Glutamatergic neuron (in vitro differentiated cells): ENCODE data around the gene POLD1. TPM values are rescaled to one million over a fixed set of nuclear protein-coding genes. Genes with fewer than 3 reads are reported as not detected.
A peak's percentile ranks its signal among the peaks of the same experiment; 100 is the strongest.
"Not testable (repeated sequence)": the region's sequence is repeated elsewhere in the genome, so short reads cannot be mapped to it uniquely, and the experiment has no call there.

Experiments used
- DNase-seq: peaks from one replicate; pipeline ENCODE4 v3.0.0; 2022
- H3K27ac Mint-ChIP-seq: one replicate; pipeline ENCODE4 v1.8.0; 2020; ENCODE audit warnings: mild to moderate bottlenecking, mixed read lengths, inconsistent platforms; ENCODE audit not compliant: unreplicated experiment
- H3K27me3 Mint-ChIP-seq: one replicate; pipeline ENCODE4 v1.8.0; 2020; ENCODE audit warnings: mild to moderate bottlenecking, moderate library complexity, mixed read lengths, inconsistent platforms; ENCODE audit not compliant: unreplicated experiment
- H3K36me3 Mint-ChIP-seq: one replicate; pipeline ENCODE4 v1.8.0; 2020; ENCODE audit warnings: mild to moderate bottlenecking, mixed read lengths, inconsistent platforms; ENCODE audit not compliant: unreplicated experiment
- H3K4me1 Mint-ChIP-seq: one replicate; pipeline ENCODE4 v1.8.0; 2020; ENCODE audit warnings: mild to moderate bottlenecking, low read depth, mixed read lengths, inconsistent platforms; ENCODE audit not compliant: unreplicated experiment
- H3K4me3 Mint-ChIP-seq: one replicate; pipeline ENCODE4 v1.8.0; 2020; ENCODE audit warnings: mild to moderate bottlenecking, mixed read lengths, inconsistent platforms; ENCODE audit not compliant: unreplicated experiment
- H3K9me3 Mint-ChIP-seq: one replicate; pipeline ENCODE4 v1.8.0; 2020; ENCODE audit warnings: mild to moderate bottlenecking, moderate library complexity, mixed read lengths, inconsistent platforms; ENCODE audit not compliant: unreplicated experiment
- total RNA-seq: library from RNA; stranded (reverse); fragmentation: NEBNext Ultra II Directional; extraction: Animal tissue kit (Norgen Biotek cat#: 25700); gene quantifications from one replicate; pipeline ENCODE4 v1.2.1, GENCODE V29; 2021; ENCODE audit not compliant: unreplicated experiment
- TF ChIP-seq, protein P1 (sequence below): fragments of 200-600 bp; sonication (generic); IDR thresholded peaks from one replicate; pipeline ENCODE4 v1.5.0; 2021; ENCODE audit not compliant: partially characterized antibody, unreplicated experiment

The POLD1 gene
- total RNA-seq, 1 donor from 2014 or later = 38.9 TPM

DNA sequence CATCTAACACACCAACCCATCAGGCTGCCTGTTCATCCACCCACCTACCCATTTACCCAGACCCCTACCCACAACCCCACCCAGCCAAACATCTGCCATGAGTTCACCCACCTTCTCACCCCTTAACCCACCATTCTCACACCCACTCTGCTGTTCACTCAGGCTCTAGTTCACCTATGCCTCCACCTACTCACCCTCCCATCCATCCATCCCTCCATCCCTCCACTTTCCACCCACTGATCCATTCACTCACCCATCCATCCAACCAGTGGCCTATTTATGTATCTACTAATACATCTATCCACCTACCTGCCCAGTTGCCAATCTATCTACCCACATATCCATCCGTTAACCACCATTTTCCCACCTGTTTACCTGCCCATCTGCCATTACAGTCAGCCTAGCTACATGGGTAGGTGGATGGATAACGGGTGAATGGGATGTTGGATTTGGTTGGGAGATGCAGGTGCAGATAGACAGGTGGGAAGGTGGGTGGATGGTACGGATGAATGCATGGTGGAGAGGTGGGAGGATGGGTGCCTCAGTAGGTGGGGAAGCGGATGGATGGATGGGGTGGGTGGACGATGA, 53.8 kb downstream of the POLD1 start:
- H3K9me3 Mint-ChIP-seq = peaks cover 11% of the 10 kb centered on the region
- TF ChIP-seq, protein P1, sequence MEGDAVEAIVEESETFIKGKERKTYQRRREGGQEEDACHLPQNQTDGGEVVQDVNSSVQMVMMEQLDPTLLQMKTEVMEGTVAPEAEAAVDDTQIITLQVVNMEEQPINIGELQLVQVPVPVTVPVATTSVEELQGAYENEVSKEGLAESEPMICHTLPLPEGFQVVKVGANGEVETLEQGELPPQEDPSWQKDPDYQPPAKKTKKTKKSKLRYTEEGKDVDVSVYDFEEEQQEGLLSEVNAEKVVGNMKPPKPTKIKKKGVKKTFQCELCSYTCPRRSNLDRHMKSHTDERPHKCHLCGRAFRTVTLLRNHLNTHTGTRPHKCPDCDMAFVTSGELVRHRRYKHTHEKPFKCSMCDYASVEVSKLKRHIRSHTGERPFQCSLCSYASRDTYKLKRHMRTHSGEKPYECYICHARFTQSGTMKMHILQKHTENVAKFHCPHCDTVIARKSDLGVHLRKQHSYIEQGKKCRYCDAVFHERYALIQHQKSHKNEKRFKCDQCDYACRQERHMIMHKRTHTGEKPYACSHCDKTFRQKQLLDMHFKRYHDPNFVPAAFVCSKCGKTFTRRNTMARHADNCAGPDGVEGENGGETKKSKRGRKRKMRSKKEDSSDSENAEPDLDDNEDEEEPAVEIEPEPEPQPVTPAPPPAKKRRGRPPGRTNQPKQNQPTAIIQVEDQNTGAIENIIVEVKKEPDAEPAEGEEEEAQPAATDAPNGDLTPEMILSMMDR = no peak
- H3K4me3 Mint-ChIP-seq = no peak overlapping the region
- peaks cover 9% of the 10 kb centered on the region for H3K4me1 Mint-ChIP-seq
- peaks cover 10% of the 10 kb centered on the region for H3K27me3 Mint-ChIP-seq
- H3K27ac Mint-ChIP-seq = no peak overlapping the region
- no peak for DNase-seq
- peaks cover 5% of the 10 kb centered on the region for H3K36me3 Mint-ChIP-seq

DNA sequence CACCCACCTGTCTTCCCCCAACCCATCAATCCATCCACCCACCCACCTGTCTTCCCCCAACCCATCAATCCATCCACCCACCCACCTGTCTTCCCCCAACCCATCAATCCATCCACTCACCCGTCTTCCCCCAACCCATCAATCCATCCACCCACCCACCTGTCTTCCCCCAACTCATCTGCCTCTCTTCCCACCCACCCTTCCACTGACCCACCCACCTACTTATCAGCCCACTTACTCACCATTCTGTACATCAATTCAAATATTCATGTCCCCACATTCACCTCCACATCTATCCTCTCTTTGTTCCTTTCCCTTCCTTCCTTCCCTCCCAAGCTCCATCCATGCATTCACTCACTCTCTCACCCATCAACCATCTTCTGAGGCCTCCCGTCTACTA, 55.0 kb downstream of the POLD1 start:
- DNase-seq, H3K27ac Mint-ChIP-seq, H3K4me3 Mint-ChIP-seq, H3K4me1 Mint-ChIP-seq, H3K36me3 Mint-ChIP-seq: not testable (repeated sequence)
- H3K27me3 Mint-ChIP-seq = peaks cover 11% of the 10 kb centered on the region
- H3K9me3 Mint-ChIP-seq = peaks cover 12% of the 10 kb centered on the region

DNA sequence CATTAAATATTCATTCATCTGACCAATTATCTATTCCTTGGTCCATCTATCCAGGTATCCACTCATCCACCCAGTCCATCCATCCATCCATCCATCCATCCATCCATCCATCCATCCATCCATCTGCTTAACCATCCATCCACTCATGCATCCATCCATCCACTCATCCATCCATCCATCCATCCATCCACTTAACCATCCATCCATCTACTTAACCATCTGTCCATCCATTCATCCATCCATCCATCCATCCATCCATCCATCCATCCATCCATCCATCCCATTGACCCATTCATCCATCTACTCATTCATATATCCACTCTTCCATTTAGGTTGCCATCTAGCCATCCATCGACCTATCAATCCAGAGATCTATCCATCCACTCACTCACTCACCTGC, 59.9 kb downstream of the POLD1 start:
- H3K4me1 Mint-ChIP-seq = no peaks in the 10 kb centered on the region
- TF ChIP-seq, protein P1 = no peak
- no peak for DNase-seq
- H3K36me3 Mint-ChIP-seq = peaks cover 16% of the 10 kb centered on the region
- H3K27me3 Mint-ChIP-seq = peaks cover 8% of the 10 kb centered on the region
- peaks cover 9% of the 10 kb centered on the region for H3K9me3 Mint-ChIP-seq
- no peak overlapping the region for H3K4me3 Mint-ChIP-seq
- peak overlapping the region; percentile 5 for H3K27ac Mint-ChIP-seq

DNA sequence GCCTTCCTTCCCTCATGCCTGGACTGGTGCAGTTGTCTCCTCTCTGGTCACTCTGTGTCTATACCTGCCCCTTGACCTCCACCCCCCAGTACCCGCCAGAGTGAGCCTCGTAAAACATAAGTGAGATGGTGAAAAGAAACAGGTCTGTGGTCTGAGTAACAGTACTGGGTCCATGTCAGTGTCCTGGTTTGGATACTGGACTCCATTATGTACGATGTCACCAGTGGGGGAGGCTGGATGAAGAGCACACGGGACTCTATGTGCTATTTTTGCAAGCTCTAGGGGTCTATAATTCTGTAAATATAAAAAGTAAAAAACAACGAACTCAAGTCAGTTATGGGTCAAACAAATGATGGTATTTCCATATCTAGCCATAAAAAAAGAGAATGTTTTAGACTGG, 62.9 kb downstream of the POLD1 start:
- Mint-ChIP-seq H3K36me3 (peaks cover 13% of the 10 kb centered on the region), H3K27ac (no peak overlapping the region), H3K4me3 (no peak overlapping the region), H3K9me3 (peaks cover 5% of the 10 kb centered on the region), H3K27me3 (peaks cover 6% of the 10 kb centered on the region), H3K4me1 (no peaks in the 10 kb centered on the region)
- no peak for DNase-seq
- TF ChIP-seq, protein P1 = no peak

DNA sequence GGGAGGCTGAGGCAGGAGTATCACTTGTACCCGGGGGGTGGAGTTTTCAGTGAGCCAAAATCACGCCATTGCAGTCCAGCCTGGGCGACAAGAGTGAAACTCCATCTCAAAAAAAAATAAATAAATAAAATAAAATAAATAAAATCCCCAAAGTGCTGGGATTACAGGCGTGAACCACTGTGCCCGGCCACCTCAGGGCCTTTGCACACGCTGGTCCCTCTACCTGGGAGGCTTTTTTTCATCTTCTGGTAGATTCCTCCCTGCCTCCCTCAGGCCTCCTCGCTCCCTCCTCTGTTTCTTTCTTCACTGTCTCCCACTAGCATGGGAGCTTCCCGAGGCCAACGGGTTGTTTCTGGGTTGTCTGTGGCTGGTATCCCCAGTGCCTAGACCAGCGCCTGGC, 63.6 kb downstream of the POLD1 start:
- Mint-ChIP-seq H3K27me3 (peaks cover 8% of the 10 kb centered on the region), H3K9me3 (peaks cover 5% of the 10 kb centered on the region), H3K27ac (no peak overlapping the region), H3K36me3 (peaks cover 16% of the 10 kb centered on the region), H3K4me1 (no peaks in the 10 kb centered on the region), H3K4me3 (no peak overlapping the region)
- no peak for DNase-seq
- TF ChIP-seq, protein P1 = no peak
